Smooth muscle cell (in vitro differentiated cells): ENCODE data around the gene CHST15. TPM values are rescaled to one million over a fixed set of nuclear protein-coding genes. Genes with fewer than 3 reads are reported as not detected.

Experiments used
- DNase-seq: peaks from one replicate; lab custom pipeline; 2025; ENCODE audit not compliant: unreplicated experiment; lab: John Stamatoyannopoulos, UW
- H2AFZ ChIP-seq: fragments of 200-600 bp; sonication (generic); 2 replicates; pipeline ENCODE4 v1.6.0; 2016; ENCODE audit warnings: antibody characterized with exemption, low read depth, mild to moderate bottlenecking
- H3F3A ChIP-seq: fragments of 200-600 bp; sonication (generic); 2 replicates; pipeline ENCODE4 v1.6.0; 2017; ENCODE audit warnings: antibody characterized with exemption, low read depth
- H3K27ac ChIP-seq: fragments of 200-600 bp; sonication (generic); 2 replicates; pipeline ENCODE4 v1.5.1; 2016; ENCODE audit warnings: low read depth, mild to moderate bottlenecking
- H3K27me3 ChIP-seq: fragments of 200-600 bp; sonication (generic); 2 replicates; pipeline ENCODE4 v1.6.1; 2016; ENCODE audit warnings: low read depth, mild to moderate bottlenecking
- H3K36me3 ChIP-seq: fragments of 200-600 bp; sonication (generic); 2 replicates; pipeline ENCODE4 v1.5.1; 2016; ENCODE audit warnings: low read depth
- H3K4me1 ChIP-seq: fragments of 200-600 bp; sonication (generic); 2 replicates; pipeline ENCODE4 v1.5.1; 2016; ENCODE audit warnings: low read depth
- H3K4me2 ChIP-seq: fragments of 200-600 bp; sonication (generic); 2 replicates; pipeline ENCODE4 v1.6.0; 2016; ENCODE audit warnings: mild to moderate bottlenecking
- H3K4me3 ChIP-seq: fragments of 200-600 bp; sonication (generic); 2 replicates; pipeline ENCODE4 v1.5.1; 2016; ENCODE audit warnings: mild to moderate bottlenecking
- H3K79me2 ChIP-seq: fragments of 200-600 bp; sonication (generic); 2 replicates; pipeline ENCODE4 v1.6.0; 2016; ENCODE audit warnings: low read depth, mild to moderate bottlenecking
- H3K9ac ChIP-seq: fragments of 200-600 bp; sonication (generic); 2 replicates; pipeline ENCODE4 v1.6.0; 2016; ENCODE audit warnings: low read depth
- H3K9me3 ChIP-seq: fragments of 200-600 bp; sonication (generic); replicated peaks from 2 replicates; pipeline ENCODE4 v1.5.1; 2016; ENCODE audit warnings: low read depth
- H4K20me1 ChIP-seq: fragments of 200-600 bp; sonication (generic); 2 replicates; pipeline ENCODE4 v1.6.0; 2016; ENCODE audit warnings: low read depth
- CTCF ChIP-seq: fragments of 200-600 bp; sonication (generic); IDR thresholded peaks from 2 replicates; pipeline ENCODE4 v1.5.1; 2017; ENCODE audit warnings: borderline replicate concordance, mild to moderate bottlenecking, antibody characterized with exemption; ENCODE audit not compliant: insufficient read depth, poor library complexity, severe bottlenecking
- WGBS: methylation state at CpG from one replicate; pipeline ENCODE4 v1.1.7; 2016; ENCODE audit warnings: low lambda C conversion rate; 5-methylcytosine and 5-hydroxymethylcytosine counted together
- polyA plus RNA-seq: library from polyadenylated mRNA; unstranded; fragments of >200 nt; fragmentation: Nextera tagmentation; extraction: Ambion mirVana; gene quantifications from 2 replicates; pipeline ENCODE4 v1.2.1, GENCODE V29; 2016
- total RNA-seq: library from RNA; depleted of rRNA; stranded (reverse); fragments of >200 nt; gene quantifications from 2 replicates; pipeline ENCODE4 v1.2.3, GENCODE V29; 2014

Gene CHST15
- total and polyA plus RNA-seq, 2 experiments from 2014 or later, result 14.1 to 20.4 TPM

DNA sequence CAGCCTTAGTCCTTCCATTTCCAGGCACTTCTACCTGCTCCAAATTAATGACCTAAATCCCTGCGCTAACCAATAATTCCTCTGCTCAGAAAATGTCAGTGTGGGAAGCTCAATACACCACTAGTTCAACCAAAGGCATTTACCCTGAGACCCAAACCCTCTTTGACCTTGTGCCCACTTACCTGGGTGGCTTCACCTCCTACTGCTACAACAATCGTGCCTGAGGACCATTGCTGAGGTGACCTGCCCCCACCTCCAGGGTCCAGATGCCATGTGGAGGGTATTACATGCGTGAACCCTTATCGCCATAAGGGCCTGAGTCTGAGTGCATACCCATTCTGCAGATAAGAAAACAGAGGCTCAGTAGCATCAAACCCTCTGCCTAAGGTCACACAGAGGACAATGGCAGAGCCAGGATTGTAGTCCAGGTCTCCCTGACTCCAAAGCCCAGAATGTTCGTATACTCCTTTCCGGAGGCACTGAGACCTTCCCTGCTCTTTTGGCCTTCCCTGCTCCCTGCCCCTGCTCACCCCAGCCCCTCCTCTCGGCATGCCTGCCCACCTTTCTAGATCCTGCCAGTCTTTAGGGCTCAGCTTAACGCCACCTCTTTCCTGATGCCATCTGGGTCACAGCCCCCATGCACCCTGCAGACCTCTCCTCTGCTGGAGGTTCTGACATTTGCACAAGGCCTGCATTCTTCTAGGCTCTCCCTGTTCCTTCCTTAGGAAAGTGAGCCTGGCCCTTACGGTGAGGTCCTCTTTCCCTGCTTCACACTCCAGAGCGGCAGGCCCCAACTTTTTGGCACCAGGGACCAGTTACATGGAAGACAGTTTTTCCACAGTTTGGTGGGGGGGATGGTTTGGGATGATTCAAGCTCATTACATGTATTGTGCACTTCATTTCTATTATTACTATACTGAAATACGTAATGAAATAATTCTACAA is 94.9 kb downstream of the CHST15 start:
- Histone ChIP-seq H4K20me1 (no peaks in the 10 kb centered on the region), H3K27ac (peak overlapping the region; percentile 92), H3K4me2 (no peak overlapping the region), H3K9ac (no peak overlapping the region), H3K4me3 (no peak overlapping the region), H2AFZ (no peak overlapping the region), H3K79me2 (no peaks in the 10 kb centered on the region), H3K36me3 (no peaks in the 10 kb centered on the region), H3F3A (peaks cover 5% of the 10 kb centered on the region), H3K27me3 (no peaks in the 10 kb centered on the region), H3K9me3 (no peaks in the 10 kb centered on the region), H3K4me1 (peaks cover 5% of the 10 kb centered on the region)
- DNase-seq, result no peak
- TF ChIP-seq CTCF, result no peak
- WGBS, result 93% methylated on average over 11 of the region's 11 CpGs

GRCh38 chr10:123997486-123998196 is 95.8 kb downstream of the CHST15 start:
- Histone ChIP-seq H3K79me2 (no peaks in the 10 kb centered on the region), H3K4me2 (peak overlapping the region; percentile 58), H3F3A (peaks cover 5% of the 10 kb centered on the region), H3K27ac (peak overlapping the region; percentile 92), H3K9me3 (no peaks in the 10 kb centered on the region), H3K9ac (no peak overlapping the region), H3K27me3 (no peaks in the 10 kb centered on the region), H3K4me3 (no peak overlapping the region), H4K20me1 (no peaks in the 10 kb centered on the region), H3K36me3 (no peaks in the 10 kb centered on the region), H3K4me1 (peaks cover 5% of the 10 kb centered on the region), H2AFZ (no peak overlapping the region)
- WGBS, result 28% methylated on average over 7 of the region's 7 CpGs
- no peak for TF ChIP-seq CTCF
- DNase-seq, result no peak

DNA sequence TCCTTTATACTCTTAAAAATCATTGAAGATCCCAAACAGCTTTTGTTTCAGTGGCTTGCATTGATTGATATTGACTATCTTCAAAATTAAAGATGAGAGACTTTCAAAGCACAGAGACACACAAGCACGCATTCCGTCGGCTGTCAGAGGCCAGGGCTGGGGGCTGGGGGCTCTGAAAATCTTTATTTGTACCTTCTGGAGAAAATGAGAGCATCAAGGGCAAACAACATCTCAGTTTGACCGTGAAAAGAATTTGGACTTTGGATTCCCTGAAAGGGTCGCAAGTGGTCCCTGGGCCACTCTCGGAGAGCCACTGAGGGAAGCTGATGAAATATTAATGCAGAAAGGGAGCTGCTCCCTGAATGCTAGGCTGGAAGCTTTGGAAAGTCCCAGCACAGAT is 96.4 kb downstream of the CHST15 start:
- H3K79me2 ChIP-seq, result no peaks in the 10 kb centered on the region
- no peak for DNase-seq
- H3K4me3 ChIP-seq, result no peak overlapping the region
- no peak overlapping the region for H2AFZ ChIP-seq
- peaks cover 5% of the 10 kb centered on the region for H3F3A ChIP-seq
- WGBS, result 90% methylated on average over 6 of the region's 6 CpGs
- no peak for TF ChIP-seq CTCF
- no peaks in the 10 kb centered on the region for H4K20me1 ChIP-seq
- peak overlapping the region; percentile 22 for H3K9ac ChIP-seq
- no peaks in the 10 kb centered on the region for H3K9me3 ChIP-seq
- H3K4me2 ChIP-seq, result peak overlapping the region; percentile 58
- peaks cover 5% of the 10 kb centered on the region for H3K4me1 ChIP-seq
- H3K27me3 ChIP-seq, result no peaks in the 10 kb centered on the region
- no peaks in the 10 kb centered on the region for H3K36me3 ChIP-seq
- H3K27ac ChIP-seq, result peak overlapping the region; percentile 92
